Activated CD4-positive, alpha-beta T cell treated with anti-CD3 and anti-CD28 coated beads for 48 hours (primary cell): ENCODE data around the gene MTA2.
"Not testable (repeated sequence)": the region's sequence is repeated elsewhere in the genome, so short reads cannot be mapped to it uniquely, and the experiment has no call there.

Experiments used
- DNase-seq: peaks from one replicate; pipeline ENCODE4 v3.0.0-alpha.2; 2020

Gene MTA2

DNA sequence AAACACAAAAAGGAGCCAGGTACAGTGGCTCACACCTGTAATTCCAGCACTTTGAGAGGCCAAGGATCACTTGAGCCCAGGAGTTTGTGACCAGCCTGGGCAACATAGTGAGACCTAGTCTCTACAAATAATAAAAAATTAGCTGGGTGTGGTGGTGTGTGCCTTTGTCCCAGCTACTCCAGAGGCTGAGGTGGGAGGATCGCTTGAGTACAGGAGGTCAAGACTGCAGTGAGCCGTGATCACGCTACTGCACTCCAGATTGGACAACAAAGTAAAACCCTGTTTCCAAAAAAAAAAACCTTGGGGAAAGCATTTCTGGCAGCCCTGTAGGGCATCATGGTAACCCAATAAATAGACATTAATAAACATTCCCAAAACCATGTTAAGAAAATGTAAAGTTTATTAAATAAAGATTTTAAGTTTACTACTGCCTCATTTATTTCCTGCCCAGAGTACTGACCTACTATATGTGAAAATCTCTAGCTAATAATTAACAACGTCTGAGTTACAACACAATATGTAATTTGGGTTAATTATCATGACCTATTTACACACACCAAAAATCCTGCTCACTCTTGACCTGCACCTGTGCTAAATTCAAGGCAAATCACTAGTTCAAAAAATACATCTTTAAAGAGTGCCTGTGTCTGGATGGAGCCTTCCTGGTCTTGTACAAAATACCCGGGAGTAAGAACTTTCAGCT, 36.4 kb downstream of the MTA2 start:
- no peak for DNase-seq

DNA sequence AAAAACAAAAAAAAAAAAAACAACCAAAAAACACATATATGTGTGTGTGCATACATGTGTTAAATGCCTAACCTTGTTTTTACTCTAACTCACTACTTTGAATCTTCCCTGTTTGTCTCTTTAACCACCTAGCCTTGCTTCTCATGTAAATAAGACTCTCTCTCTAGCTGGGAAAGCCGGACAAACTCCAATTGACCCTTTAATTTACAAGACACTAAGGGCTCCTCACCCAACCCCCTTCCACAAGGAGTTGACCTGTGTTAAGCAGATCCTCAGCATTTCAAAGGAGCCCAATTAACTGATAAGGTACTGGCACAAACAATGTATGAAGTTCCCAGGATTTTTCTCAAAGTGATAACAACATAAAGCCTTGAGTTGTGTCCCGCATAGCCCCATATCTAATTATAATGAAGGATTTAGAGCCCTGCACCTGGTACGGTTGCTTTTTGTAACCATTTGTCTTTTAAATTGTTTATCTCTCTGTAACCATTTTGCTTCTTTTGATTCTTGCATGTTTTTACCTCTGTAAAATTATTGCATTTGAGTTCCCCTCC, 39.9 kb downstream of the MTA2 start:
- DNase-seq: not testable (repeated sequence)

DNA sequence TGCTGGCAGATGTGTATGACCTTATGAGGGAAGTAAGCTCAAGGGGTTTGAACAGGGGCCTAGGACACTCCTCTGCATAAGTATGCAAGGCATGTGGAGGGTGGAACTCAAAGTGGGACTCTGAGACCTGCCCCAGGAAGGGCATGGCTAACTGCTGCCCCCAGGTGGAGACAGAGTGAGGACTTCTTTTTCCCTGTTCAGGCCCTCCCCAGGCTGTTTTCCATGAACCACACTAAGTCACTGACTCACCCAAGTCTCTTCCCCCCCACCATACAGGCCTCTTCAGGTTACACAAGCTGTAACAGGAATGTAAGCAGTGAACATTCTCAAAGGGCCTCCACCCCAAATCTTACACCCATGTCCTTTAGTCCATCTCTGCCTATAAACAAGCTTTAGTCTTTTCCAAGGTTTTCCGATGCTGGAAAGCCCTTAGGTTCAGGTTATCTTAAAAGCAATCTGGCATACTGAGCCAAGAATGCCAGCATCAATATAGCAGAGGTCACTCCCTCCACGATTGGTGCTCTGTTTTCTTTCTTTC, 41.0 kb downstream of the MTA2 start:
- DNase-seq: peak; percentile 83

DNA sequence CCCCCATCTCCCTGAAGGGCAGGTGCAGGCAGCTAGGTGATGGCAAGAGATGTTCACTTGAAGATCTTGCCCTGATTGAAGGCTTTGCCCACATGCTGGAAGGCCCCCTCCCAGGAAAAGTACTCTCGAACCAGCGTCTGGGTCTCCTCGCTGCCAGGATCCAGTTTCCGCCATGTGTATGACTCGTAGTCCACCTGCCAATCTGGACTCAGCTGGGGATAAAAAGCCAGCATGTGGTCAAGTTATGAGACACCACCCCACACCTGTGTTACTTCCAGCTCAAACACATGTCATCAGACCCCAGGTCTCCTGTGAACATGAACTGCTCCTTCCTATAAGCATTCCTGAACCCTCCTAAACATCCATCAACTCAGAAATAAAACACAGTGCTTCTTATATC, 42.0 kb downstream of the MTA2 start:
- not testable (repeated sequence) for DNase-seq

DNA sequence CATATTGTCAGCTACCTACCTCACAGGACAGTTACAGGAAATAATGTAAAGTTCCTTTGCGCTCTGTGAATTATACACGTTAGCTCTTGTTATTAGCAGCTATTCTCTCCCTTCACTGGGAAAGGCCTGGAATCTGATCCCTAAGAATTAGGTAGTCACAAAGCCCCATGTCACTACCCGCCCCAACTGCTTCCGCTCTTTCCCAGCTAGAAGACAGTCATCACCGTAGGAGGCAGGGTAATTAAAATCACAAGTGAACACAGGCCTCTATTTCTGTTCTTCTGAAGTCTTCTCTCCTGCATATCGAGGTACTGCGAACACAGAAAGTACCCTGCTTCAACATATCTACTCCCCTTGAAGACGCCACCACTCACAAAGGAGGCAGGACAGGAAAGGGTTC, 42.5 kb downstream of the MTA2 start:
- no peak for DNase-seq

DNA sequence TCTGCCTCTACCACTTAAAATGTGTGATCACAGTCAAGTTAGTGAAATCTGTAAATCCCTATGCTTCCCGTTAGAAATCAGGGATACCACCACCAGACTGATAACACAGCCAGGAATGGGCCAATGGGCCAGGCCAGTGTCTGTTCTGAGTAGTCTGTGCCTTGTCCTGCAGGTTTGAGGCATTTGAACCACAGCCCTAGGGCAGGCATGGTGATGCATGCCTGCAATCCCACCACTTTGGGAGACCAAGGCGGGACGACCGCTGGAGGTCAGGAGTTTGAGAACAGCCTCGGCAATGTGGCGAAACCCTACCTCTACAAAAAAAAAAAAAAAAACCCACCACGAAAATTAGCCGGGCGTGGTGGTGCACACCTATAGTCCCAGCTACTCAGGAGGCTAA, 43.0 kb downstream of the MTA2 start:
- no peak for DNase-seq

DNA sequence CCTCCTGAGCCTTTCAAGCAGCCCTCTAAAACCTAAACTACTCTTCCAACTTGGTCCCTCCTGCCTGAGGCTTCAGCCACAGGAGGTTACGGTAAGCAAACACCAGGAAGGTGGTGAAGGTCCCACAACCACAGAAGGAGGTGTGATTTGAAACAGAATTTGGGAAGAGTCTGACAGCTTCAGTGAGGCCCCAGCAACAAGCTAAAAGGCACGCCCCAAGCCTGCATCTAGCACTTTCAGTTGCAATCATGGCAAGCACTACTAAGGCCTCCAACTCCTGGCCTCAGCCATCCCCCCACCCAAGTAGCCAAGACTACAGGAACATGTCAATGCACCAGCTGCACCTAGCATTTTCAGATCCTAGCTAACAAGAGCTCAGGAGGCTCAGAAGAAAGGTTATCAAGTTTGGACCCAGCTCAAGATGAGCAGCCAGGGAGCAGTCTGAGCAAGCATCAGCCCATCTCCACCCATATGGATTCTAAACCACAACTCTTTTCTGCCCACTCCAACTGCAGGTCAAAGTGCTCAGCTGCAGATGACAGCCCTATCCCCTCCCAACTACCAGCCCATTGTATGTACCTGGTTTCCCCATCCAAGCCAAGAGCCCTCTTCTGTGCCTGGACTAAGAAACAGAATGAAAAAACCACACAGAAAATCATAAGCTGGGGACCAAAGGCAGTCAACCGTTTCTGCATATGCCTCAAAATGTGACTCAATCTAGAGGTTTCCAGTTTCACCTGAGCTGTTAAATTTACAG, 44.6 kb downstream of the MTA2 start:
- peak; percentile 74 for DNase-seq

DNA sequence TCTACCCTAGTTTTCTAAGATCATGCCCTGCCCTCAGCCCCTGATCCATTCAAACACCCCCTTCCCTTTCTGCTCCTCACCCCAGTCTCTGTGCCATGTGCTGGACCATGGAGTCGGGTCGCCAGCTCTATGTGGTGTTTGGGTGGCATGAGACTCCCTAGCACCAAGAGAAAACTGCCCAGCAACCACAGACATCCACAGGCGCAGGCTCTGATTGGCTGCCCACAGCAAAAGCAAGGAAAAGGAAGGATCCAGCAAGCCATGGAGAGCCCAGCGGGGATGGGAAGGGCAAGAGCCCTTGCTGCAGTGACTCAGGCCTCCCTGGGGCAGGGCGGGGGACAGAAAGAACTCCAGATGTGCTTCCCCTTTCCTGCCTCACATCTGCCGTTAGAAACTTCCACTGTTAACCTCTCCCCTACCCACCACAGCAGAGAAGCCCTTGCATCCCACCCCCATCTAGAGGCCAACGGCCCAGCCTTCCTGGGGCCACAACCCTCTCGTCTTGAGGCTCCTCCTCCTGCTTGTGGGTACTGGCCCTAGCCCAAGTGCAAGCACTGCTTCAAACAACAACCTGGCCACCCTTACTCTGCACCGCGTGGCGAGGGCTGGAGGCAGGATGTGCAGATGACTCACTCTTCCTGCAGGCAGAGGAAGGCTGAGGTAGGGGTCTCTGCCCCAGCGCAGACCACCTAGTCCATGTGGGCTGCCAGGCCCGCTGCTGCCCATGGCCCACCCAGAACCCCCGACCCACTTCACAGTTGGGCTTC, 45.4 kb downstream of the MTA2 start:
- peak; percentile 88 for DNase-seq

DNA sequence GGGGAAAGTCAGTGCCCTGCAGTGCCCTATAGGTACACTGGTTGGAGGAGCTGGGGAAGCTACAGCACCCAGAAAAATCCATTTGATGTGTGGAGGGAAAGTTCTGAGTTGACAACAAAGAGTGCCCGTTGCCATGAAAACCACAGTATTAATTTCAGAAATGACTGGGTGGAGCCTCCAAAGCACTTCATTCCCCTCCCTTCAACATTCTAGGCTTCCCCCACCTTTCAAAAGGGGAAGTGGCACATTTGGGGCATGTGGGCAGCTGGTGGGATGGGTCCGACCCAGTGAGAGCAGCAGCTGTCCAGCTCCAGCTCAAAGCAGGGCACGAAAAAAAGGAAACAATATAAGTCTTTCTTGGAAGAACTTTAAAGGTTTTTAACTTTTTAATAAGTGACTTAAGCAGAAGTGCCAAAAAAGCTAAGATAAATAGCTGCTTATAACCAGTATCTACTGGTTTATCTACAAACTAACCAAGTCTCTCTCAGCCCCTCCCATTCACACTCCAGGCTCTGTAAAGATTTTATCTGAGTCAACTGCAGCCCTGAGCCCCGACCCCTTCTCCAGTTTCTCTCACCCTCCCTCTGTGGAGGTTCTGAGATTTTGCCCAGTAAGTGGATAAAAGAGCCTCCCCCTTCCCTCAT, 46.1 kb downstream of the MTA2 start:
- DNase-seq: peak; percentile 54

DNA sequence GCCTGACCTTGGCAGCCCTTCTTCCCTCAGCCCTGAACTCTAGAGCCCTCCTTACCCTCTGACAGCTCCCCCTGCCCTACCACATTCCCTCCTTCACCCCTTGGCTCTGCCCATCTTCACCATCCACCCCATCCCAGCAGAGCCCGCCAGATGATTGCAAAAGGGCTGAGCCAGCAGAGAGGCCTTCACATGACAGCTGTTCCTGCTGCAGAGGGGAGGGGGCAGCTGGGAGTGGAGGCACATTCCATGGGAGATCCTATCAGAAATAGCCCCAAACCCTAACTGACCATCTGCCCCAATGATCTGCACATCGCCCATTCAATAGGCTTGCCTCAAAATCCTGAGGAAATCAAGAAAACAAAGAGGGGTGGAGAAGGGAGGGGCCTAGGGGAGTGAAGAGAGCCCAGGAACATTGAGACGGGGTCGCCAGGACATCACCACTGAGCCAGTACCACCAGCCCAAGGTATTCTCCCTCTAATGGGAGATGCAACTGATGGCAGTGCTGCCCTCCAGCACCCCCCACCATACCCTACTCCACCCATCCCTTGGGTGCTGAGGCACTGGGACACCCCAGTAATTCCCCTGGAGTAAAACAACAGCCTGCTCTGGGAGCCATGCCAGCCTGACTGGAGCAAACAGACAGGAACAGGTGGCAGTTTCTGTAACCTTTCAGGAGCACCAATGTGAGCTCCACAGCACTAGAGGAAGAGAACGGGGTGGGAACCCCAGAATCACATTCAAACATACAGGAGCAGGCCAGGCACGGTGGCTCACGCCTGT, 47.1 kb downstream of the MTA2 start:
- no peak for DNase-seq

DNA sequence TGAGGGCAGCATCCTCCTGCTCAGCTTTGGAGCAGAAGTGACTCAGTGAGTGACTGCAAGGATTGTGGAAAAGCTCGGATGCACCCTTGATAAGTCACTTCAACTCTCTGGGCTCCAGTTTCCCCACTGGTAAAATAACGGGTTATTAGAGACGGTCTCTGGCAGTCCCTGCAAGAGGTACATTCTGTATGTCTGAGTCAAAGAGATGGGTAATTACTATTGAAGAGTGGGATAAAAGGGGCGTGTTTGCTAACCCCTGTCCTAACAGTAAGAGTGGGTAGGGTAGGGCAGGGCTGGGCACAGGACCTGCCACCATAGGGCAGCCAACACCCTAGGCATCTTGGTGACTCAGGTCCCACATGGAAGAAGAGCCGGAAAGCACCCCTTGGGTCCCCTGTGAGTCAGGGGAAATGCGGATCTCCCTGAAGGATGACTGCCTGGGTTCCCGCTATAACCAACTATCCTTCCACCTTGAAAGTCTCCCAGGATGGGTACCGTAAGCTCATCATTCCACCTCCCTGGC, 47.8 kb downstream of the MTA2 start:
- DNase-seq: no peak

DNA sequence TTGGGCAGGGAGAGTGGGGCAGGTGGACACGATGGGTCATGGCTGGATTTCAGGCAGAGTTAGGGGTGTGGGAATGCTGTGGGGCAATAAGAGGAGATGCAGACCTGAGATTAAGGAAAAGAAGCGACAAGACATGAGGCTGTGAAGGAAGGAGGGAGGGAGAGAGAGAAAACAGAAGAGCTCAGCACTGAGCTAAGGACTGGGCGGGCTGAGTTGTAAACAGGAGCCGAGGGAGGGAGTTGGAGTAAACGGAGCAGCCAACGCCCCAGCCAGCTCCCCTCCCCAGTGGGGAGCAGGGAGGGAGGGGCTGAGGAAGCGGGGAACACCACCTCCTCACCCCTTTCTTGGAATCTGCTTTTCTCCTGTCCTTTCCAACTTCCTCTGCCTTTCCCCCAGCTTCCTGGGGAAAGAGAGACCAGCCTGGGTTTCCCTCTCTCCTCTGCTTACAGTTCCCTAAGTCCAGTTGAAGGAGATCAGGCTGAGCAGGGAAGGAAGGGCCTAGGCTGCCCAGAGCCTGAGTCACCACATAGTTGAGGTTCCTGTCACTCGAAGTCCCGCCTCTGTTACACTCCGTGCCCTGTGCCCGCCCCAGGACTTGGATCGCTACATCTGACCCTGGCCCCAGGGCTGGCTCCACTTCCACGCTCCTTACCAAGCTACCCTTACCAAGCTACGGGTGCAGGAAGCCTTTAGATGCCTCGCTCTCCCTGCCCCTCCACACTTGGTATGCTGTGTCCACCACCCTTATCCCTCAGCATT, 48.4 kb downstream of the MTA2 start:
- peak; percentile 52 for DNase-seq

DNA sequence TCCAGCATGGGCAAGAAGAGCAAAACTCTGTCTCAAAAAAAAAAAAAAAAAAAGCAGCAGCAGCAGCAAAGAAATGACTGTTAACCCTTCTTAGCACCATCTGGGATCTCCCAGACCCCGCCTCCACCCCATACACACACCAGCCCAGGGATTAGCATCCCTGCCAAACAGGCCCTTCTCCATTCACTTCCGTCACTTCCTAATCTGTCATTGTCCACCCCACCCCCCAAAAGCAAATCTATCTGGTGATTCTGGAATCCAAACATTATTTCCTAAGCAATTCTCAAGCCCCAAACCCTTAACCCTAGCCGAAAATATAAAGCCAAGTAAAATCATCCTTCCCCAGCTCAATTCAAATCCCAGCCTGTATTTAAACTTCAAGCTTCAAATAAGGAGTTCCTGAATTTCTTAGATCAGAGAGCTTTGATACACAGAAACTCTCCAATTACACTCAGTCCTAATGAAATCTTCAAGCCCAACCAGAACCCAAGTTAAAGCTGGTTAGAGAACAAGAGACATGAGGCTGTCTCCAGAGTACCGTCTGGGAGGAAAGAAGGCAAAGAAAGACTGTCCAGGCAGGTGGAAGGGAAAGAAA, 49.1 kb downstream of the MTA2 start:
- DNase-seq: peak; percentile 32

DNA sequence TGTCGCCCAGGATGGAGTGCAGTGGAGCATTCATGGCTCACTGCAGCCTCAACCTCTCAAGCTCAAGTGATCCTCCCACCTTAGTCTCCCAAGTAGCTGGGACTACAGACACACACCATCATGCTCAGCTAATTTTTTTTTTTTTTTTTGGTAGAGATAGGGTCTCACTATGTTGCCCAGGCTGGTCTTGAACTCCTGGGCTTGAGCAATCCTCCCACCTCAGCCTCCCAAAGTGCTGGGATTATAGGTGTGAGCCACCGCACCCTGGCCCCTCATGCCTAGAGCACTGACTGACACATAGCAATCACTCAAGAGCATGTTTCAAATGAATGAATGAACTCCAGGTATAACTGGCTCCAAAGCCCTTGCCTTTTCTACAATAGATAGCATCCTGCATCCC, 51.2 kb downstream of the MTA2 start:
- not testable (repeated sequence) for DNase-seq

DNA sequence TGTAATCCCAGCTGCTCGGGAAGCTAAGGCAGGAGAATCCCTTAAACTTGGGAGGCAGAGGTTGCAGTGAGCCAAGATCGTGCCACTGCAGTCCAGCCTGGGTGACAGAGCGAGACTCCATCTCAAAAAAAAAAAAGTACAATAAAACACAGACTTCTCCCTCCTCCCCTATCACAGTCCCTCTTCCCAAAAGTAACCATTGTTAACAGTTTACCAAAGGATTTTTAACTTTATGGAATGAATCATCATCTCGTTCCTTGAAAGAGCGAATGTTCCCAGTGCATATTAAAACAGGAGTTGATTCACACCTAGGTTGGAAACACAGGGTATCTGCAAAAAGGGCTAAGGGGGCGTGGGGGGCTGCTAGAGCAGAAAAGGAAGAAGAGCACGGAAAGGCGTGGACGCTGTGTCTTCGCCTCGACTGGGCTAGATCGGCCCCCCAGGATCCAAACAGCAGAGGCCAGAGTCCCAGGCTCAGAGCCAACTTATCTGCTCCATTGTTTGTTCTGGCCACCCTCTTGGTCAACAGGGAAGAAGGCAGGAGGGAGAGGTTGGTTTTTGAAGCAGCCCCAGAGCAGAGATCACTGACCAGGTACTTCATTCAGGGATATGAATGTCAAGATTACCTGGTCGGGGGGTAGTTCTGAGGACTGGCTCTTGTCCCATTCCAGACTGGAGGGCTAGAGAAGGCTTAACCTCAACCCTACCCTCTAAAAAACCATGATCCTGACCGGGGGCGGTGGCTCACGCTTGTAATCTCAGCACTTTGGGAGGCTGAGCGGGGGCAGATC, 52.9 kb downstream of the MTA2 start:
- DNase-seq: no peak

DNA sequence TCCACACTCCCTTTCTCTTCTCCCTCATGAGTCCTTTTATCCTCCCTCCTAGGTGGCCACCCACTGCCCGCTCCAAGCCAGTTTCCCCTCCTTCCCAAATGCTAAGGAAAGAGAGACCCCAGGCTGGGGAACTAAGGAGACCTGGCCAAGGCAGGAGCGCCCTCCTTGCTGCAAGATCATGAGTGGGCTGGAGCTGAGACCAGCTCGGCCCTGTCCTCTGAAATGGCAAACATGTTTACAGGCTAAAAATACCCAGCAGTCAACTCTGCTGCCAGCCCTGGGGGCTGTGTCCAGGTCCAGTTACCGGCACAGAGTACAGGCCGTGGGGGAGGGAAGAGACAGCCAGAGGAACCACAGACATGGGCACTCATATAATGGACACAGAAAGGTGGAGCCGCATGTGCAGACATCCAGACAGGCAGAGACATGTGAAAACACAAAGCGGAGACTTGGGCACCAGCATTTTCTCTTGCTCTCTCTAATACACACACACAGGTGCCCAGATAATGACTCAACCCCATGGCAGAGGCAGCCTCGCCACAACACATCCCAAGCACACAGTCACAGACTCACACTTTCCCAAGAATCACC, 53.9 kb downstream of the MTA2 start:
- DNase-seq: no peak

DNA sequence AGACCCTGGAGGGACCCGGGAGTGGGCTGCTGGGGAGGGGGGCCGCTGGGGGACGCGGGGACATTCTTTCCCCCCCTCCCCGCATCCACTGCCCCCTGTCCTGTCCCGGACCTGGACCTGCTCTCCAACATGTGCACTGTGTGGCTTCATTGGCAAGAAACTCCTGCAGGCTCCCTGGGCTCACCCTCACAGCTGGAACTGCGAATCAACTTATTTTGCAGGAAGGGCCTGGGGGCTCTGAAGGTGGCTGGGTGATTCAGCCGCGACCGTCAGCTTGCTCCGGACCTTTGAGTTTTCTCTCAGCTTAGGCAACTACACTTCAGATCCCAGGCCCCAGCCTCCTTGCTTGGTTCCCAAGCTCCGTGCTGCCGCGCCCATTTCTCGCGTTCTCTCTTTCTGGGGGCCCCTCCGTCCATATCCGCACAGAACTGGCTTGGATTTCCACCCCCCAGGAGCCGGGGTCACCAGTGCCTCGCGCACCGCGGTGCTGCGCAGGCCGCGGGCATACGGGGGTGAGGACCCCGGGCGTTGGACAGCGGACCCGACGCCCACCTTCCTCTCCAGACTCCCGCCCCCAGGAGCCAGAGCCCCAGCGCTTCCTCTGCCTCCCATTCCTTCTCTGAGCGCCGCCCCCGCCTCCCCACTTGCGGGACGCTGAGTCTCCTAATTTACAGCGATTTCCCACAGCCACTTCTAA, 54.6 kb downstream of the MTA2 start:
- no peak for DNase-seq

DNA sequence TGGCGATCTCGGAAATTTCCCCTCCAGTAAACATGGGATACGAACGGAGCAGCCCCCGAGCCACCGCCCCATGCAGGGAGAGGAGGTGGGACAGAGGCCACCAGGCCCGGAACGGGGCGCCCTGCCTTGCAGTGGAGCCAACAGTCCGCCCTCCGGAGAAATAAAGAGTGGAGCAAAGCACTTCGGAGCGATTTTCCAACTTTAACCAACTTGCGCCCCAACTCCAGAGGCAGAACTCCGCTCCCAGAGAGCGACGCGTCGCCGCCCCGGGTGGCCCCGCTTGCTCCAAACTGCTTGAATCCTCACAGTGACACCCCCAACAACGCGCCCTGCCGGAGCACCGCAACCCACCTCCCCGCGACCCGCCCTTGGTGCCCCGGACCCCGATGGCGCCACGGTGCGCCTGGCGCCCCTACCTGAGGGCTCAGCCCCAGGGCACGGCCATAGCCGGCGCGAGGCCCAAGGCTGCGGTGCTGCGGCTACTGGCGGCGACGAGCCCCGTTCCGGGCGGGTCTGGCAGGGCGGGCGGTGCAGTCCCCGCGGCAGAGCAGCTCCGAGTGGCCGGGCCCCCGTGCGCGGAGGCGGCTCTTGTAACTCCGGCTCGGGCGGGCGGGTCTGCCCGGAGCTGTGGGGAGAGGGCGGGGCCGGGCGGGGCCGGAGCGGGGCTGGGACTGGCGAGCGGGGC, 55.3 kb downstream of the MTA2 start, which contains the start of gene AHNAK:
Gene AHNAK, minus strand, starts transcription at position 563 of the 685 bp plus-strand sequence. CDS start 10,708 bp downstream, outside the sequence.
- peak; percentile 76 for DNase-seq
